Measurements from ENCODE around the gene CHST15.
"Not testable (repeated sequence)": the region's sequence is repeated elsewhere in the genome, so short reads cannot be mapped to it uniquely, and the experiment has no call there.

CHST15 gene

GRCh38 chr10:124124769-124125161 lies 31.4 kb upstream of the CHST15 start:
- DNase-seq (ENCODE audit: low spot score) (no peak), FAIRE-seq (no peak)

GRCh38 chr10:124124123-124124768 lies 30.8 kb upstream of the CHST15 start:
- no peak for FAIRE-seq
- DNase-seq (ENCODE audit: low spot score): no peak

- DNase-seq (ENCODE audit: low spot score) (no peak), FAIRE-seq (no peak)
Observed at GRCh38 chr10:124123156-124123555, 29.8 kb upstream of the CHST15 start.

GRCh38 chr10:124122211-124122610 lies 28.8 kb upstream of the CHST15 start:
- no peak for DNase-seq (ENCODE audit: low spot score)
- no peak for FAIRE-seq

GRCh38 chr10:124120410-124121061 lies 27.1 kb upstream of the CHST15 start:
- FAIRE-seq: no peak
- DNase-seq (ENCODE audit: low spot score): no peak

GRCh38 chr10:124119946-124120345 lies 26.5 kb upstream of the CHST15 start:
- no peak for DNase-seq (ENCODE audit: low spot score)
- FAIRE-seq: no peak

- DNase-seq (ENCODE audit: low spot score): no peak
- no peak for FAIRE-seq
Observed at GRCh38 chr10:124119216-124119615, 25.8 kb upstream of the CHST15 start.

GRCh38 chr10:124117833-124118232 lies 24.4 kb upstream of the CHST15 start:
- DNase-seq (ENCODE audit: low spot score) (no peak), FAIRE-seq (no peak)

- DNase-seq (ENCODE audit: low spot score) (no peak), FAIRE-seq (no peak)
Observed at GRCh38 chr10:124117511-124117785, 24.1 kb upstream of the CHST15 start.

- no peak for FAIRE-seq
- DNase-seq (ENCODE audit: low spot score): no peak
Observed at GRCh38 chr10:124116771-124117510, 23.5 kb upstream of the CHST15 start.

- FAIRE-seq (no peak), DNase-seq (ENCODE audit: low spot score) (no peak)
Observed at GRCh38 chr10:124114696-124115095, 21.3 kb upstream of the CHST15 start.

- no peak for DNase-seq (ENCODE audit: low spot score)
- no peak for FAIRE-seq
Observed at GRCh38 chr10:124112891-124113580, 19.6 kb upstream of the CHST15 start.

- DNase-seq (ENCODE audit: low spot score): no peak
- no peak for FAIRE-seq
Observed at GRCh38 chr10:124110882-124111281, 17.5 kb upstream of the CHST15 start.

GRCh38 chr10:124109261-124109660 lies 15.9 kb upstream of the CHST15 start:
- no peak for FAIRE-seq
- DNase-seq (ENCODE audit: low spot score): no peak

- no peak for FAIRE-seq
- no peak for DNase-seq (ENCODE audit: low spot score)
Observed at GRCh38 chr10:124107072-124107471, 13.7 kb upstream of the CHST15 start.

GRCh38 chr10:124106241-124106879 lies 13.0 kb upstream of the CHST15 start:
- DNase-seq (ENCODE audit: low spot score) (peak; percentile 79), FAIRE-seq (no peak)

- FAIRE-seq: no peak
Observed at GRCh38 chr10:124105594-124105993, 12.2 kb upstream of the CHST15 start.

GRCh38 chr10:124105045-124105444 lies 11.6 kb upstream of the CHST15 start:
- FAIRE-seq: no peak

More at GRCh38 chr10:124105594-124105993, 12.2 kb upstream of the CHST15 start:
- DNase-seq (ENCODE audit: low spot score): peak; percentile 26

GRCh38 chr10:124104011-124104627 lies 10.7 kb upstream of the CHST15 start:
- no peak for FAIRE-seq
- DNase-seq (ENCODE audit: low spot score): no peak

More at GRCh38 chr10:124105045-124105444, 11.6 kb upstream of the CHST15 start:
- no peak for DNase-seq (ENCODE audit: low spot score)

- FAIRE-seq: no peak
- DNase-seq (ENCODE audit: low spot score): no peak
Observed at GRCh38 chr10:124101351-124101750, 8.0 kb upstream of the CHST15 start.

GRCh38 chr10:124100651-124101050 lies 7.3 kb upstream of the CHST15 start:
- DNase-seq (ENCODE audit: low spot score); FAIRE-seq: not testable (repeated sequence)

Measured in urothelium cell line (cell line).